ENCODE data around the gene TBPL1.
"Not testable (repeated sequence)": the region's sequence is repeated elsewhere in the genome, so short reads cannot be mapped to it uniquely, and the experiment has no call there.

TBPL1 gene

DNA sequence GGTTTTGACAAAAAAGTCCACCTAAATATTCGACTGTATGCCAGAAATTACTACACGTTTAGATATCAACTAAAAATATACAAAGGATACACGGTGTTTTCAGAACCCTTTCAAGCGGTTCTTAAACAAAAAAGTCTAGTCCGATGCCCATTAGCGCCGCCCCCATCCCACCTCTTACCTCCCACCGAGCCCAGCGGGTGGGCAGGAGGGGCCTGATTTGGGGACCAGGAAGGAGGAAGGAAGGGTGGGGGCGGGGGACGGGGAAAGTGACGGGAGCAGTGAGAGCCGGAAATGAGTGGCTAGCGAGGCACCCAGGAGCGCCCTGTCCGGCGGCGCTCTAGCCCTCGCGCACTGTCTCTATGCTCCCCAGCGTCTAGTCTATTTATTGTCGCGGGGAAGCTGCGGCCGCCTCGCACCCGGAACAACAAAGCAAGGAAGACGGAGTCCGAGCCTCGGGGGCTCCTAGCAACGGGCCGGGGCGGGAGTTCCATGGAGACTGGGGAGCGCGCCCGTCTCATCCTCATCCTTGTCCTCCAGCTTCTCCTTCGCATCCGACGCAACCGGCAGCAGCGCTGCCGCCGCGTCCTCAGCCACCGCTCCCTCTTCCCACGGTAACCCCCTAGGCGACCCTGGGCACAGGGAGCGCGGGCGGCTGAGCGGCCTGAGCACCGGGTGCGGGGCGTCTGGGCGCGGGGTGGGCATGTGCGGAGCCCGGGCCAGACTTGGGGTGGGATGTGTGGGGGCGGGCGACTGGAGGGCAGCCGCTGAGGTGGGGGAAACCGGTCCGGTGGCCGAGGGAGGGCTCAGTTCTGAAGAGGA, at the start of gene TBPL1:
Gene TBPL1 (plus strand): TSS at position 410 of the 819 bp plus-strand sequence. CDS start 26,902 bp downstream, outside the sequence.
- DNase-seq, result peak; percentile 72 to 97

GRCh38 chr6:133903855-133904254, 49.2 kb upstream of the TBPL1 start:
- DNase-seq, result no peak

- no peak for DNase-seq
These were observed 47.0 kb upstream of the TBPL1 start for GRCh38 chr6:133906050-133906449.

- peak; percentile 48 to 63 for DNase-seq
These were observed 36.3 kb upstream of the TBPL1 start for GRCh38 chr6:133916650-133917151.

DNA sequence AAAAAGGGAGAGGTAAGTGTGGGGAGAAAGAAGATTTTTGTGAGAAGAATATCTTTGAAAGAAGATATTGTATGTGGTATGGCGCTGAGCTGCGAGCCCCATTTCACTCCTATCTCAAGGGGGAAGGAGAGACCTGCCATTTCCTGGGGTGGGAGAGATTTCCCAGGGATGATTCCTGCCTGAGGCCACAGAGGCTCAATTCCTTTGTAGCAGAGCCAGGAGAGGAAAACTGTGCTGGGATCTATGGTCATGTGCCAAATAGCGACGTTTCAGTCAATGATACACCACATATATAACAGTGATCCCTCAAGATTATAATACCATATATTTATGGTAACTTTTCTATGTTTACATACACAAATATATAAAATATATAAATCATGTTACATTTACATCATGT, 35.2 kb upstream of the TBPL1 start:
- DNase-seq, result no peak

GRCh38 chr6:133918208-133918930, 34.7 kb upstream of the TBPL1 start:
- DNase-seq, result no peak

GRCh38 chr6:133919362-133919761, 33.7 kb upstream of the TBPL1 start:
- DNase-seq, result no peak

DNA sequence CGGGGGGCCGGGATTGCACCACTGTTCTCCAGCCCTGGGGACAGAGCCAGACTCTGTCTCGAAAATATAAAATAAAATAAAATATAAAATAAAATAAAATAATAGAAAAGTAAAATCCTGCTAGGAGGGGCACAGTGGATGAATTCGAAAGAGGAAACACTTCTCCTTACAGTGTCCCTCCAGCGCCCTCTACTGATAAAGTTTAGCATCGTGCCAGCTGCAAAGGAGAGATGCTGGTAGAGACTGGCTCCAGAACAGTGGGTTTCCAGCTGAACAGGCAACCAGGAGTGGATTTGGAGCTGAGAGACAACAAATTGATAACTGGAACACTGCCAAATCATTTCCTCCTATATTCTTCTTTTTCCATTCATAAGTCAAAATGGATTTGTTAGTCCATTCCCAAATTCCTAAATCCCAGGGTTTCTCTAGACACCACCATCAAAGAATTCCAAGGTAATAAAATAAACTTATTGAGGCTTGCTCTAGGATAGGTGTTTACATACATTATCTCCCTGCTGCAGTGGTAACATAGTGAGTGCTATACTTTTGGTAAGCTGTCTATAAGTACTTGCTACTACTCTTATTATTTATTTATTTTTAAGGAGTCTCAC, 31.7 kb upstream of the TBPL1 start:
- DNase-seq, result peak; percentile 7 to 72

- DNase-seq, result peak in 1 of 2 donors; percentile 69
These were observed 29.0 kb upstream of the TBPL1 start for GRCh38 chr6:133923938-133924593.

DNA sequence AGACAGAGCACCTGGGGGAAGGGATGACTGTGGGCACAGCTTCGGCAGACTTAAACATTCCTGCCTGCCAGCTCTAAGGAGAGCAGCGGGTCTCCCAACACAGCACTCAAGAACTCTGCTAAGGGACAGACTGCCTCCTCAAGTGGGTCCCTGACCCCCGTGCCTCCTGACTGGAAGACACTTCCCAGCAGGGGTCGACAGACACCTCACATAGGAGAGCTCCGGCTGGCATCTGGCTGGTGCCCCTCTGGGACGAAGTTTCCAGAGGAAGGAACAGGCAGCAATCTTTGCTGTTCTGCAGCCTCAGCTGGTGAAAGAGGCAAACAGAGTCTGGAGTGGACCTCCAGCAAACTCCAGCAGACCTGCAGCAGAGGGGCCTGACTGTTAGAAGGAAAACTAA, 21.8 kb upstream of the TBPL1 start:
- DNase-seq, result not testable (repeated sequence)

DNA sequence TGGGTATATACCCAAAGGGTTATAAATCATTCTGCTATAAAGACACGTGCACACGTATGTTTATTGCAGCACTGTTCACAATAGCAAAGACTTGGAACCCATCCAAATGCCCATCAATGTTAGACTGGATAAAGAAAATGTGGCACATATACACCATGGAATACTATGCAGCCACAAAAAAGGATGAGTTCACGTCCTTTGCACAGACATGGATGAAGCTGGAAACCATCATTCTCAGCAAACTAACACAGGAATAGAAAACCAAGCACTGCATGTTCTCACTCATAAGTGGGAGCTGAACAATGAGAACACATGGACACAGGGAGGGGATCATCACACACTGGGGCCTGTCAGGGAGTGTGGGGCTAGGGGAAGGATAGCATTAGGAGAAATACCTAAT, 16.7 kb upstream of the TBPL1 start:
- not testable (repeated sequence) for DNase-seq

GRCh38 chr6:133937909-133938308, 15.1 kb upstream of the TBPL1 start:
- no peak for DNase-seq

- DNase-seq, result no peak
These were observed 14.5 kb upstream of the TBPL1 start for GRCh38 chr6:133938533-133938932.

- no peak for DNase-seq
These were observed 13.0 kb upstream of the TBPL1 start for GRCh38 chr6:133939778-133940667.

GRCh38 chr6:133945158-133945557, 7.9 kb upstream of the TBPL1 start:
- DNase-seq, result no peak

- DNase-seq, result no peak
These were observed 5.6 kb upstream of the TBPL1 start for GRCh38 chr6:133947302-133947900.

GRCh38 chr6:133948472-133948871, 4.6 kb upstream of the TBPL1 start:
- DNase-seq, result no peak

DNA sequence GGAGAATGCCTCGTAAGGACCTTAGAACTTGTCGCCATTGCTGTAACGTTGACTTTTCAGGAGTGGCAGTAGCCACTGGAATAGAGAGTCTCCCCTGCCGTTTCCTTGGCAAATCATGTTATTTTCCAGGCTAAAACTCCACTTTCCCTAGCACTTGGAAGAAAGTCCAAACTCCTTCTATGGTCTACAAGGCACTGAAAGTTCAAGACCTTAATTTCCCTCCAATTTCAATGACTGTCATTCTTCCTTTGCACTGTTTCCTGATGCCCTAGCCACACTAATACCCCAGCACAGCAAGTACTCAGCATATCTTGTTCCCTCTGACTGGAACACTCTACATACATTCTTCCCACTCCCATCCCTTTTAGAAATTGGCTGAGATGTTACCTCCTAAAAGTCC, 1.8 kb upstream of the TBPL1 start:
- DNase-seq, result no peak

DNA sequence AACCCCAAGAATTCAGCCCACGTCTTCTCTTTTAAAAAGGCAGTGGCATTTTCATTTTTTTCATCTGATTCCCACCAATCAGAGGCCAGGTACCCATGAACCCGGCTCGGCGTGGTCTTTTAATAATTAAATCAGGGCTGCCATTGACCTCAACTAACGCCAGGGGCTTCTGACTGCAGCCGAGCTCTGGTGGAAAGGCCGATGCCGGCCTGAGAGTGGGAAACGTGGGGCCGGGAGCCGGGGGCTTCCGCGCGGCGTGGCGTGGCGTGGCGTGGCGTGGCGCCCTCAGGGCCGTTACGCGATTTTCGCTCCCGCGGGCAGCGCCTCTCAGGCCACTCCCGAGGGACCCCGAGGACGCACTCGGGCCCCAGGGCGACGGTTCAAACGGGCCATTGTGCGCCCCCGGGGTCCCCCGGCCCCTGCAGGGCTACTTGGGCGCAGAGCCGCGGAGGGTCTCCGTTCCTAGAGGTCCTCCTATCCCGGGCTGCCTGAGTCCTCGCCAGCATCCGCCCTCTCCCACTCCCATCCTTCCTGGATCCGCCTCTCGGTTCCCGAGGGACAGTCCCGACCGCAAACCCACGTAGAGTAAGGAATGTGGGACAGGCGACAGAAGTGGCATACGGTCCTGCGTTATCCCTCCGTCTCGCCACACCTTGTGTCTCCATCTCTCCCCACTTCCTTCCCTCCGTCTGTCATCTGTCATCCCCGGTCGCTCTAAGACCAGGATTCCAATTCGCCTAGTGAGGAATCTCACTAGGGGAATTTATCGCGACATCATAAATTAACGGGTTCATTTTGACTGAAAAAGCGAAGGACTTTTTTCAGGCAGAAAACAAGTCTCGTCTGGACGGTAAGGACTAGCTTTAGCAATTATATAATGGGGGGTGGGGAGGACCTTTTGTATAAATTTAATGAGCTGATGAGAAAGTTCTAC, 876 bp upstream of the TBPL1 start:
- DNase-seq, result peak in 1 of 2 donors; percentile 18
